HepG2 (cell line): Measurements from ENCODE around the gene EPG5. TPM values are rescaled to one million over a fixed set of nuclear protein-coding genes. Genes with fewer than 3 reads are reported as not detected.

Source experiments
- CHD2 ChIP-seq: IDR thresholded peaks from 2 replicates; pipeline ENCODE4 v1.6.1; 2011; ENCODE audit warnings: low read depth, low read length, improper control_type of control experiment
- CSRNP2 ChIP-seq: sonication (generic); formaldehyde crosslinking; conservative IDR thresholded peaks from 2 replicates; pipeline ENCODE4 v1.8.0; 2022; ENCODE audit warnings: low read depth, missing genetic modification reagents
- DBP ChIP-seq: sonication (generic); formaldehyde crosslinking; IDR thresholded peaks from 2 replicates; pipeline ENCODE4 v1.4.0; 2020; ENCODE audit warnings: missing genetic modification reagents; ENCODE audit errors: not compliant biosample characterization
- GFI1 ChIP-seq: sonication (generic); formaldehyde crosslinking; IDR thresholded peaks from 2 replicates; pipeline ENCODE4 v1.5.0; 2020; ENCODE audit warnings: missing genetic modification reagents, mild to moderate bottlenecking, borderline replicate concordance
- KDM5A ChIP-seq: fragments of 200-600 bp; sonication (generic); IDR thresholded peaks from 2 replicates; pipeline ENCODE4 v1.7.0; 2018; ENCODE audit warnings: antibody characterized with exemption, mild to moderate bottlenecking, low read length, borderline replicate concordance
- NFKBIZ ChIP-seq: IDR thresholded peaks from 2 replicates; pipeline ENCODE4 v1.6.1; 2018; ENCODE audit warnings: missing genetic modification reagents, missing compliant biosample characterization
- STAT6 ChIP-seq: sonication (generic); formaldehyde crosslinking; IDR thresholded peaks from 2 replicates; pipeline ENCODE4 v1.4.0; 2020; ENCODE audit warnings: missing genetic modification reagents, mild to moderate bottlenecking, borderline replicate concordance
- U2AF1 ChIP-seq: fragments of 200-400 bp; formaldehyde crosslinking; optimal IDR thresholded peaks from 2 replicates; pipeline ENCODE3; 2017; ENCODE audit warnings: mild to moderate bottlenecking, low read depth, low read length
- ZBTB1 ChIP-seq: sonication (generic); formaldehyde crosslinking; IDR thresholded peaks from 2 replicates; pipeline ENCODE4 v1.4.0; 2020; ENCODE audit warnings: missing genetic modification reagents, borderline replicate concordance
- ZNF317 ChIP-seq: sonication (generic); formaldehyde crosslinking; IDR thresholded peaks from 2 replicates; pipeline ENCODE4 v1.5.0; 2020; ENCODE audit warnings: mild to moderate bottlenecking, missing genetic modification reagents
- ZNF512 ChIP-seq: sonication (generic); formaldehyde crosslinking; IDR thresholded peaks from 2 replicates; pipeline ENCODE4 v1.4.0; 2020; ENCODE audit warnings: mild to moderate bottlenecking, missing genetic modification reagents
- ZNF687 ChIP-seq: sonication (generic); formaldehyde crosslinking; IDR thresholded peaks from 2 replicates; pipeline ENCODE4 v1.5.1; 2020; ENCODE audit warnings: mild to moderate bottlenecking, missing genetic modification reagents, moderate library complexity
- ZNF800 ChIP-seq: sonication (generic); formaldehyde crosslinking; IDR thresholded peaks from 2 replicates; pipeline ENCODE4 v1.4.0; 2020; ENCODE audit warnings: missing genetic modification reagents
- ZSCAN22 ChIP-seq: sonication (generic); formaldehyde crosslinking; IDR thresholded peaks from 2 replicates; pipeline ENCODE4 v1.4.0; 2020; ENCODE audit warnings: mild to moderate bottlenecking, missing genetic modification reagents
- ZSCAN29 ChIP-seq: sonication (generic); formaldehyde crosslinking; conservative IDR thresholded peaks from 2 replicates; pipeline ENCODE4 v1.4.0; 2020; ENCODE audit warnings: mild to moderate bottlenecking, missing genetic modification reagents
- polyA plus RNA-seq, 8 experiments: library from polyadenylated mRNA; depleted of rRNA in 3 of 8; stranded (reverse) in 7 of 8; unstranded in 1 of 8; fragments of >200 nt; fragmentation: Illumina TruSeq in 4 of 8; extraction: Trizol in 4 of 8; gene quantifications; 2 replicates each; pipeline versions ENCODE4 v1.2.1 to v1.2.3, GENCODE V29; 2011 to 2016; ENCODE audit warnings: low read depth in 4 of 8, missing spikeins in 1 of 8, mixed read lengths in 1 of 8; ENCODE audit not compliant: insufficient read depth in 1 of 8
- total RNA-seq, 5 experiments: library from RNA; depleted of rRNA; stranded (reverse); fragments of >200 nt; fragmentation: Illumina TruSeq; extraction: Trizol; gene quantifications; 2 replicates each; pipeline ENCODE4 v1.2.3, GENCODE V29; 2016; ENCODE audit warnings: low read depth in 1 of 5

The EPG5 gene
- total and polyA plus RNA-seq, 2 of the 13 experiments (the other 11 are each of a cell fraction or from before 2014, with no cell fraction given), result 6.7 to 9.3 TPM

- no peak for TF ChIP-seq STAT6 (CRISPR knock-in tag)
- TF ChIP-seq CHD2, result peak; percentile 61; the same call in 1 of the 2 replicates
- peak; percentile 56 for TF ChIP-seq ZNF317 (CRISPR knock-in tag)
- no peak for TF ChIP-seq NFKBIZ (CRISPR knock-in tag)
- peak; percentile 58; the same call in 1 of the 2 replicates for TF ChIP-seq GFI1 (CRISPR knock-in tag)
- no peak for TF ChIP-seq ZSCAN22 (CRISPR knock-in tag)
- 0 out of 2 replicates have a peak, but pooled peaks have one; percentile 19 for TF ChIP-seq ZNF800 (CRISPR knock-in tag)
- TF ChIP-seq ZNF512 (CRISPR knock-in tag), result no peak
- no peak for TF ChIP-seq CSRNP2
- TF ChIP-seq ZSCAN29 (CRISPR knock-in tag), result no peak
- no peak for TF ChIP-seq DBP (CRISPR knock-in tag)
- no peak for TF ChIP-seq U2AF1
- TF ChIP-seq KDM5A, result peak; percentile 69; the same call in 1 of the 2 replicates
- peak; percentile 81 for TF ChIP-seq ZNF687
- no peak for TF ChIP-seq ZBTB1 (CRISPR knock-in tag)
Observed at GRCh38 chr18:45967007-45967706, at the start of gene EPG5 (continued).
